Kidney (tissue), 14 donors: ENCODE results near the gene BRCC3. TPM values are rescaled to one million over a fixed set of nuclear protein-coding genes. Genes with fewer than 3 reads are reported as not detected.

ENCODE experiments used
- DNase-seq, 5 donors: peaks; one replicate each; pipeline ENCODE4 v3.0.0-alpha.2; 2013 to 2020
- FAIRE-seq: peaks from 2 replicates; lab custom pipeline; 2012; peaks lifted over from hg19 to GRCh38; lab: Jason Lieb, UNC
- H3K27ac ChIP-seq, 2 donors: one replicate each; pipeline ENCODE4 v1.7.0; 2013; ENCODE audit warnings: low read depth in 2 of 2, low read length in 2 of 2, inconsistent platforms in 1 of 2
- H3K27me3 ChIP-seq: one replicate; pipeline ENCODE4 v1.7.1; 2013; ENCODE audit warnings: low read length, inconsistent platforms; ENCODE audit not compliant: control insufficient read depth, insufficient read depth
- H3K36me3 ChIP-seq, 3 donors: one replicate each; pipeline versions ENCODE4 v1.7.0 to v1.7.1; 2013; ENCODE audit warnings: low read length in 3 of 3, control low read depth in 1 of 3, inconsistent platforms in 1 of 3; ENCODE audit not compliant: insufficient read depth in 3 of 3, control insufficient read depth in 2 of 3
- H3K4me1 ChIP-seq, 3 donors: one replicate each; pipeline versions ENCODE4 v1.7.0 to v1.7.1; 2013; ENCODE audit warnings: low read length in 3 of 3, inconsistent platforms in 1 of 3, low read depth in 1 of 3; ENCODE audit not compliant: control insufficient read depth in 2 of 3, insufficient read depth in 2 of 3
- H3K4me3 ChIP-seq, 3 donors: one replicate each; pipeline versions ENCODE4 v1.7.0 to v1.8.1; 2013; ENCODE audit warnings: low read length in 3 of 3, control low read depth in 1 of 3, inconsistent platforms in 1 of 3
- H3K9ac ChIP-seq, 3 donors: one replicate each; pipeline versions ENCODE4 v1.7.0 to v1.7.1; 2013; ENCODE audit warnings: low read length in 3 of 3, control low read depth in 1 of 3, inconsistent platforms in 1 of 3
- H3K9me3 ChIP-seq, 3 donors: one replicate each; pipeline versions ENCODE4 v1.7.0 to v1.7.1; 2013; ENCODE audit warnings: low read length in 3 of 3, control low read depth in 1 of 3, inconsistent platforms in 1 of 3; ENCODE audit not compliant: control insufficient read depth in 2 of 3, insufficient read depth in 1 of 3
- CTCF ChIP-seq: IDR thresholded peaks from 3 replicates; pipeline ENCODE4 v1.5.1; 2012; ENCODE audit warnings: mild to moderate bottlenecking, moderate library complexity, borderline replicate concordance; ENCODE audit not compliant: insufficient read depth; ENCODE audit errors: extremely low read depth
- intact Hi-C: fragments of 100-400 bp; cut with DNase I; formaldehyde crosslinking; loops from one replicate; pipeline ENCODE4 v1.11.1; 2022
- polyA plus RNA-seq: library from polyadenylated mRNA; stranded (reverse); fragments of 350-450 nt; fragmentation: Illumina TruSeq; extraction: RNeasy Lipid Tissue Mini Kit (QIAGEN cat#74804); gene quantifications from one replicate; pipeline ENCODE4 v1.2.3, GENCODE V29; 2014; ENCODE audit warnings: low read depth, low replicate concordance; ENCODE audit not compliant: insufficient read depth
- total RNA-seq: library from RNA; stranded (reverse); fragmentation: NEBNext Ultra II Directional; extraction: Animal tissue kit (Norgen Biotek cat#: 25700); gene quantifications from one replicate; pipeline ENCODE4 v1.2.1, GENCODE V29; 2021
- donor health status: control.
- donor health status: control.
- donor health status: control.
- donor health status: control.
- donor health status: control.
- donor health status: DM: yes; HTN: yes; CAD: no.
- donor health status: Normal renal cell carcinoma (clear cell type).

Gene BRCC3
- total and polyA plus RNA-seq, 2 donors from 2014 or later = 14.4 to 23.0 TPM

GRCh38 chrX:155113097-155113496 lies 41.8 kb downstream of the BRCC3 start:
- no peak for TF ChIP-seq CTCF
- no peak overlapping the region for H3K9ac ChIP-seq
- H3K27me3 ChIP-seq = no peaks in the 10 kb centered on the region
- H3K9me3 ChIP-seq = no peaks in the 10 kb centered on the region
- H3K36me3 ChIP-seq = peaks cover 0 to 4% (median 0%) of the 10 kb centered on the region in 3 donors
- no peak for FAIRE-seq
- no peak overlapping the region for H3K27ac ChIP-seq
- intact Hi-C loops = no loop called here
- no peak for DNase-seq
- no peak overlapping the region for H3K4me3 ChIP-seq
- no peaks in the 10 kb centered on the region for H3K4me1 ChIP-seq

- Histone ChIP-seq H3K9ac (no peak overlapping the region), H3K4me3 (no peak overlapping the region), H3K4me1 (no peaks in the 10 kb centered on the region), H3K36me3 (no peaks in the 10 kb centered on the region), H3K27me3 (no peaks in the 10 kb centered on the region), H3K9me3 (no peaks in the 10 kb centered on the region), H3K27ac (no peak overlapping the region)
- no peak for TF ChIP-seq CTCF
- DNase-seq (no peak), FAIRE-seq (no peak)
- intact Hi-C loops = no loop called here
Measured at GRCh38 chrX:155115174-155115819, 44.0 kb downstream of the BRCC3 start.

- Histone ChIP-seq H3K4me1 (no peaks in the 10 kb centered on the region), H3K9me3 (peaks cover 0 to 2% (median 0%) of the 10 kb centered on the region in 3 donors), H3K27me3 (no peaks in the 10 kb centered on the region), H3K9ac (no peak overlapping the region), H3K4me3 (no peak overlapping the region), H3K27ac (no peak overlapping the region), H3K36me3 (no peaks in the 10 kb centered on the region)
- intact Hi-C loops = no loop called here
- no peak for TF ChIP-seq CTCF
- DNase-seq = no peak
- FAIRE-seq = no peak
Measured at GRCh38 chrX:155127465-155127864, 56.2 kb downstream of the BRCC3 start.

- no peak for TF ChIP-seq CTCF
- FAIRE-seq (no peak), DNase-seq (no peak)
- Histone ChIP-seq H3K4me3 (no peak overlapping the region), H3K9me3 (peaks cover 0 to 2% (median 0%) of the 10 kb centered on the region in 3 donors), H3K27ac (no peak overlapping the region), H3K9ac (no peak overlapping the region), H3K4me1 (no peaks in the 10 kb centered on the region), H3K27me3 (no peaks in the 10 kb centered on the region), H3K36me3 (no peaks in the 10 kb centered on the region)
- intact Hi-C loops = no loop called here
Measured at GRCh38 chrX:155127940-155128339, 56.6 kb downstream of the BRCC3 start.
